GM21390 (cell line): ENCODE measurements around the gene ARHGAP26.

Experiments
- ATAC-seq: cut with Tn5 transposase; IDR thresholded peaks from one replicate; pipeline ENCODE4 v1.9.1; 2021; ENCODE audit not compliant: unreplicated experiment

The ARHGAP26 gene

DNA sequence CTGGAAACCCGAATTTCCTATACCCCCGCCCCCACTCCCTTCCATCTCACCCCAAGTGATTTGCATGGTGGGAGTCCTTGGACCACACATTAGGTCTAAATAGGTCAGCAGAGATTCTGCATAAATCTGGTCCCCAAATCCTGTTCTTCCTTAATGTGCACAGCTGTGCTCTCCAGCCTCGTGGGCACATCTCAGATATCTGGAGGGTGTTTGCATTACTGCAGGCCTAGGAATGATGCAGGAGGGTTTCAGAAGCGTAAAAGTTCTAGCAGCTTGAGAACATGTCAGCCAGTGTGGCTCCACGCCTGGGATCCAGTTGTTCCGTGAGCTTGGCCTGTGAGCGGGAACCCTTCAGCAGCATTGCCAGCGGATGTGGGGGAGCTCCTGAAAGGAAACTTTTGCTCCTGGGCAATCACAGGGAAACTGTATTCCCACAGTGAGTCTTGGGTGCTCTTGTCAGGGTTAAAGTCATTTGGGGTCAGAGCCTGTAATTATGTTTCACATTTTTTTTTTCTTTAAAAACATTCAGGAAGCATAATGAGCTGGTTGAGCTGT, 12.9 kb downstream of the ARHGAP26 start:
- ATAC-seq, result no peak

- peak; percentile 91 for ATAC-seq
Observed at GRCh38 chr5:142783601-142784341, 13.6 kb downstream of the ARHGAP26 start.

GRCh38 chr5:142784401-142784955, 14.3 kb downstream of the ARHGAP26 start:
- no peak for ATAC-seq

- ATAC-seq, result no peak
Observed at GRCh38 chr5:142785206-142785605, 15.0 kb downstream of the ARHGAP26 start.

DNA sequence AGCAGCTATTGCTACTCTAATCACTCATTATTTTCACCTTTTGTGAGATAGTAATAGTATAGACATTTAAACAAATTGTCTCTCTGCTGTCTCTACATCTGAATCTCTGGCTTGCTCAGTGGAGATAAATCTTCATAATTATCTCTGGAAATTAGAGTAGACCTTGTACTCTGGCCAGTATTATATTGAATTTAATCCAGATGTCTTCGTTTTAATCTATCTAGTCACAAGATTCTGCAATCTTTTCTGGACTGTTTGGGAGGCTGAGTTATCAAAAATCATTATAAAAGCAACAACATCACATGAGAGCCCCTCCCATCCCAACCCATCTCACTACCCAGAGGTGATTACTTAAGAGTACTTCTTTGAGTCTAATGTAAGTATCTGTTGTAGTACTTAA, 19.0 kb downstream of the ARHGAP26 start:
- no peak for ATAC-seq

- no peak for ATAC-seq
Observed at GRCh38 chr5:142792012-142792864, 22.1 kb downstream of the ARHGAP26 start.

GRCh38 chr5:142792865-142793232, 22.7 kb downstream of the ARHGAP26 start:
- no peak for ATAC-seq

DNA sequence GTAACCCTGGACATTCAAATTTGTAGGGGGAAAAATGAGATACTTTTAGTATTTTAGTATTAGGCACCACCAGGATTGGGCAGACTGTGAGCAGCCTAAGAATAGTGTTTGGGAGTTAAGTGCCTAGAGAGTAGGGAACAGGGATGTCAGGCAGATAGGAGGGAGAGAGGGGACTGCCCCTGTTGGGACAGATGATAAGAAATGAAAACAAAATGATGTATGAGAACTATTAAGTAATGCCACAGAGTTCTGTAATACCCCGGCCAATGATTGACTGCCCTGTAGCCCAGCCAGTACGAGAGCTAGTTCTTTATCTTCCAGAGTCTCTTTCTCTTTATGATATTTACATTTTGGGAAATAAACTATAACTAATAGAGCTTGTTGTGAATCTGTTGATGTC, 24.4 kb downstream of the ARHGAP26 start:
- ATAC-seq, result no peak

GRCh38 chr5:142795251-142795650, 25.1 kb downstream of the ARHGAP26 start:
- no peak for ATAC-seq

- ATAC-seq, result no peak
Observed at GRCh38 chr5:142796492-142797109, 26.4 kb downstream of the ARHGAP26 start.

DNA sequence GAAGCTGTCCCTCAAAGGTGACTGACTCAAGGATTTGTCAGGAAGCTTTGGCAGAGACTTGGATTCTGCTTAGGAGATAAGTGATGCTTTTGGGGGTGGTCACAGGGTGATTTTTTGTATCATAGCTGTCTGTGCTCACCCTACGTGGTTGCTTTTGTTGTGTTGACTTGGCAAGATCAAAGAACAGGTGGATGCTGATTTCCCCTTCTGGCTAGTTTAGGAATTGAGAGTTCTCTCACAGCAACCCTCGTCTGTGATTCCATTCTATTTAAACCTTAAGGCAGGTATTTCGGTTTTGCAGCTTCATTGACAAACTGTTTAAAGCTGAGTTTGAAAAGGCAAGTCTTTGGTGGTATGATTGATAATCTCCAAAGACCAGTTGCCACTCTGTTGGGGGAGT, 27.2 kb downstream of the ARHGAP26 start:
- ATAC-seq, result no peak

DNA sequence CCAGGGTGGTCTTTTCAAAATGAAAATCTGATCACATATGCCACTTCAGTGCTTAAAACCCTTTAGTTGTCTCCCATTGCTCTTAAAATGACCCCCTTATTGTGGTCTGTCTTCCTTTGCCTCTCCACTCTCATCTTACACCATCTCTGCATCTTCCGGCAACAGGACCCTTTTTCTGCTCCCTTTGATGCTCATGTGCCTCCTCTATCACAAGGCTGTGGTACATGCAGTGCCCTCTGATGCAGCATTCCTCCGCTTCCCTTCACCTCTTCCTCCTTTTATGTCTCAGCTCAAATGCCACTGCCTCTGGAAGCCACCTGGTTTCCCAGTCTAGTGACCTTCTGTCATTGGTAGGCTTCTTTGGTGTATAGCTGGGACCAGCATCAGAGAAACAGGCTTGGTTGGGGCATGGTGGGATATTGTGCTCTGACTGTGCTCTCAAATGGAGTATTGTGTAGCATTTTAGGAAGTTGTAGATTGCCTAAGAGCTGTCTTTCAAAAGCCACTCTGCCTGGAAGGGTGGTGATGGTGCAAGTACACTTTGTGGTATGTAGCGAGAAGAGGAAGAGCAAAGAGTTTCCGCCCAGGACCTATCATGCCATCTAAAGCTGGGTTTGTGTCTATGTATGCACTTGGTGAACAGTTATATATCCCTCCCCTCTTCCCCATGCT, 28.1 kb downstream of the ARHGAP26 start:
- no peak for ATAC-seq

GRCh38 chr5:142800776-142801494, 30.8 kb downstream of the ARHGAP26 start:
- ATAC-seq, result peak; percentile 94

- ATAC-seq, result no peak
Observed at GRCh38 chr5:142801495-142801871, 31.3 kb downstream of the ARHGAP26 start.

- no peak for ATAC-seq
Observed at GRCh38 chr5:142803428-142804125, 33.4 kb downstream of the ARHGAP26 start.

DNA sequence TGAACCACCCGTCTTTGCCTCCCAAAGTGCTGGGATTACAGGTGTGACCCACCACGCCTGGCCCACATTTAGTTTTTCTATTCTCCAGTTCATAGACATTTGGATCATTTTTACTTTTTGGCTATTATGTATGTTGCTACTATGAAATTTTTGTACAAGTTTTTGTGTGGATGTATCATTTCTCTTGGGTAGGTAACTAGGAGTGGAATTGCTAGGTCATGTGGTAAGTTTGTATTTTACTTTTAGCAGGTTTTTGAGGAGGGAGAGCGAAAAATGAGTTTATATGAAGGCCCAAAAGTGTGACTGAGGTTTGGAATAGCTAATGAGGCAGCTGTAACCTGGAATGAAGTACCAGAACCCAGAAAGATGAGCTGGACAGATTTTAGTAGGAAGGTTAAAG, 35.2 kb downstream of the ARHGAP26 start:
- ATAC-seq, result no peak

DNA sequence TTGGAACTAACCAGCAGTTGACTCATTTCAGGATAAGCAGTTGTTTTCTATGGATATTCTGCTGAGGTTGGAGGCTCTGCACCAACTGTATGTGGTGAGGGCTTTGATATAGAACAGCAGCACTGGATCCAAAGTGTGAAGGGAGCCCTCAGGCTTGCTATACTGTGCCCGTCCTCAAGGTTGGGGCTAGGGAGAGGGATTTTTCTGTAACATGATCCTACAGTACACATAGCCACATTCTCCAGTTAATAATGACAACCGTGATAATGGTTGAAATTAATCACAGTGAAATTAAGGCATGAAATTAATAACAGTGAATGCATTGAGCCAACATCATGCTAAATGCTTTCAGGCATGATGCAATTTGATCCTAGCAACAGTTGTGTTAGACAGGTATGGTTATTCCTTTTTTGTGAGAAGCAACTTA, 36.7 kb downstream of the ARHGAP26 start:
- no peak for ATAC-seq

- ATAC-seq, result peak; percentile 62
Observed at GRCh38 chr5:142807372-142807911, 37.3 kb downstream of the ARHGAP26 start.
